Measurements from ENCODE around the gene HTRA1.

HTRA1 gene

GRCh38 chr10:122516734-122517133 is 55.4 kb downstream of the HTRA1 start:
- no peak for TF ChIP-seq ZFX (IDR thresholded peaks at IDR 0.05)
- TF ChIP-seq, protein P1, sequence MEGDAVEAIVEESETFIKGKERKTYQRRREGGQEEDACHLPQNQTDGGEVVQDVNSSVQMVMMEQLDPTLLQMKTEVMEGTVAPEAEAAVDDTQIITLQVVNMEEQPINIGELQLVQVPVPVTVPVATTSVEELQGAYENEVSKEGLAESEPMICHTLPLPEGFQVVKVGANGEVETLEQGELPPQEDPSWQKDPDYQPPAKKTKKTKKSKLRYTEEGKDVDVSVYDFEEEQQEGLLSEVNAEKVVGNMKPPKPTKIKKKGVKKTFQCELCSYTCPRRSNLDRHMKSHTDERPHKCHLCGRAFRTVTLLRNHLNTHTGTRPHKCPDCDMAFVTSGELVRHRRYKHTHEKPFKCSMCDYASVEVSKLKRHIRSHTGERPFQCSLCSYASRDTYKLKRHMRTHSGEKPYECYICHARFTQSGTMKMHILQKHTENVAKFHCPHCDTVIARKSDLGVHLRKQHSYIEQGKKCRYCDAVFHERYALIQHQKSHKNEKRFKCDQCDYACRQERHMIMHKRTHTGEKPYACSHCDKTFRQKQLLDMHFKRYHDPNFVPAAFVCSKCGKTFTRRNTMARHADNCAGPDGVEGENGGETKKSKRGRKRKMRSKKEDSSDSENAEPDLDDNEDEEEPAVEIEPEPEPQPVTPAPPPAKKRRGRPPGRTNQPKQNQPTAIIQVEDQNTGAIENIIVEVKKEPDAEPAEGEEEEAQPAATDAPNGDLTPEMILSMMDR (conservative IDR thresholded peaks at IDR 0.05), result no peak

DNA sequence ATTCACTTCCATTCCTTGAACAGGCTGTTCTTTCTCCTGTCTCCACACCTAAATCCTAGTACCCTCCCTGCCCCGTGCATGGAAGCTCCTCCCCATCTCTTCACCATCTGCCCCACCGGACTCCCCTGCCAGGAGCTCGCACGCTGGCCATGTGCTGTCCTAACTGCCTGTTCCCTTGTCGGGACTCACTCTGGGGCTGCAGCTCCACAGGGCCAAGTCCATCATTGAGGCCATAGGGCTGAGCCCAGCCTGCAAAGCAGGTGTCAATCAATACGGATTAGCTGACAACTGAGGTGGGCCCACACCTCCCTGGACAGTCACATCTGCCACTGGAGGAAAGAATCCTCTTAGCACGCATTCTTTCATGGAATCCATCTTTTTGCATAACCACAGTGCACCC is 57.8 kb downstream of the HTRA1 start:
- no peak overlapping the region for H3K27ac ChIP-seq
- TF ChIP-seq, protein P1 (conservative IDR thresholded peaks at IDR 0.05), result no peak
- TF ChIP-seq ZFX (IDR thresholded peaks at IDR 0.05), result no peak

More at GRCh38 chr10:122516734-122517133, 55.4 kb downstream of the HTRA1 start:
- H3K27ac ChIP-seq, result no peak overlapping the region

DNA sequence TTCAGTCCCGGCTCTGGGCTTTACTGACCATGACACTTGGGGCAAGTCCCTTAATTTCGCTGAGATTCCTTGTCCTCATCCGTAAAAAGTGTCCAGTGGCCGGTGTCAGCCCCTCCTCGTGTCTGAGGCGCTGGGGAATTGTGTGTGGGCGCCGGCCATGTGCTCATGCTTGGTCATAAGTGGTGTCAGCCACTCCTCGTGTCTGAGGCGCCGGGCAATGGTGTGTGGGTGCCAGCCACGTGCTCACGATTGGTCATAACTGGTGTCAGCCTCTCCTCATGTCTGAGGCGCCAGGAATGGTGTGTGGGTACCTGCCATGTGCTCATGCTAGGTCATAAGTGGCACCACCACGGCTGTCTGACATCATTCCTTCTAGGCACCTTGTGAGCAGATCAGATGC is 58.5 kb downstream of the HTRA1 start:
- H3K27ac ChIP-seq, result no peak overlapping the region
- TF ChIP-seq, protein P1 (conservative IDR thresholded peaks at IDR 0.05), result no peak

DNA sequence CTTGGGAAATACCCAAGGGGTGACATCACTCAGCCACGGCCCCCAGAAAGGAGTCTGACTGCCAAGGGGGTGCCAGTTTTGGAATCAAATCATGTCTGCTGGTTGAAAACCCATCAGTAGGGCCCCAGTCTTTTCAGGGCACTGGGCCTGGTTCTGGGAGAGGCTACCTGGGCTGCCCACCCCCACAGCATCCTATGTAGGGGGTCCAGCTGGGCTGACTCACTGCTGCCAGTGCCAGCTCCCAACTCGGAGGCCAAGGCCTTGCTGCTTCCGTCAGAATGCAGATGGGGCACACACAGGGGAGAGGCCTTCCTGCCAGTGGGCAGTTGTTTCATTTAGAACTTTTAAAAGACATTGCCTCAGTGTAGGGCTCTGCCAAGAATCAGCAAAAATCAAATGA is 59.7 kb downstream of the HTRA1 start:
- TF ChIP-seq, protein P1 (conservative IDR thresholded peaks at IDR 0.05), result no peak
- TF ChIP-seq ZFX (IDR thresholded peaks at IDR 0.05), result no peak
- no peak overlapping the region for H3K27ac ChIP-seq

GRCh38 chr10:122524811-122525210 is 63.5 kb downstream of the HTRA1 start:
- H3K27ac ChIP-seq, result no peak overlapping the region
- TF ChIP-seq, protein P1 (conservative IDR thresholded peaks at IDR 0.05), result no peak
- no peak for TF ChIP-seq ZFX (IDR thresholded peaks at IDR 0.05)

- H3K27ac ChIP-seq, result no peak overlapping the region
- TF ChIP-seq ZFX (IDR thresholded peaks at IDR 0.05), result no peak
- TF ChIP-seq, protein P1 (conservative IDR thresholded peaks at IDR 0.05), result peak; percentile 44
These were observed 64.4 kb downstream of the HTRA1 start for GRCh38 chr10:122525788-122526187.

- no peak overlapping the region for H3K27ac ChIP-seq
- TF ChIP-seq, protein P1 (conservative IDR thresholded peaks at IDR 0.05), result no peak
- no peak for TF ChIP-seq ZFX (IDR thresholded peaks at IDR 0.05)
These were observed 65.5 kb downstream of the HTRA1 start for GRCh38 chr10:122526892-122527291.

Measured in C4-2B (cell line).